ENCODE results near the gene FGF14. TPM values are rescaled to one million over a fixed set of nuclear protein-coding genes. Genes with fewer than 3 reads are reported as not detected.

The FGF14 gene
- total and polyA plus RNA-seq, 4 experiments from 2014 or later, result 0.33 to 0.55 (median 0.35) TPM; not detected in 1

Small RNA genes within 50 kb of the gene (microRNA-seq; reads per million reads assigned to microRNA genes)
- 0.96 reads per million for gene MIR2681 (ENCODE audit: borderline microRNAs expressed, borderline number of aligned reads, borderline replicate concordance)
- not detected for gene MIR4705 (ENCODE audit: borderline microRNAs expressed, borderline number of aligned reads, borderline replicate concordance)

Other genes with a start within 250 kb of the FGF14 start
- 100 to 1,000 TPM; 117 TPM for gene TPP2, start 194.9 kb upstream of the FGF14 start, total RNA-seq
- gene TPP2, start 194.9 kb upstream of the FGF14 start, polyA plus RNA-seq, result 10 to 100 TPM; 42.8 to 57.8 TPM

All from CD4-positive, alpha-beta memory T cell (primary cell).